Activated CD8-positive, alpha-beta memory T cell treated with anti-CD3 and anti-CD28 coated beads, Interleukin-2, amount 10 ng/mL, durations not matched to agents 7 days and 5 days (primary cell): ENCODE results near the gene PKP3. TPM values are rescaled to one million over a fixed set of nuclear protein-coding genes. Genes with fewer than 3 reads are reported as not detected.
"Not testable (repeated sequence)": the region's sequence is repeated elsewhere in the genome, so short reads cannot be mapped to it uniquely, and the experiment has no call there.

Source experiments
- ATAC-seq: fragments of 150-1000 bp; cut with Tn5 transposase; one replicate; pipeline ENCODE4 v1.10.0; 2021; ENCODE audit warnings: moderate library complexity
- CTCF ChIA-PET: fragments of 350-600 bp; sonication (Branson Sonifier 250); formaldehyde crosslinking; loops from one replicate; lab custom pipeline; 2021; ENCODE audit warnings: antibody characterized with exemption; lab: Charles Lee
- DNase-seq: peaks from one replicate; pipeline ENCODE4 v3.0.0-alpha.2; 2020
- H3K27ac Mint-ChIP-seq: one replicate; pipeline ENCODE4 v1.8.0; 2021; ENCODE audit warnings: mild to moderate bottlenecking, mixed read lengths
- H3K27me3 Mint-ChIP-seq: one replicate; pipeline ENCODE4 v1.8.0; 2021; ENCODE audit warnings: mixed read lengths
- H3K36me3 Mint-ChIP-seq: one replicate; pipeline ENCODE4 v1.8.0; 2021; ENCODE audit warnings: mild to moderate bottlenecking, mixed read lengths
- H3K4me1 Mint-ChIP-seq: one replicate; pipeline ENCODE4 v1.8.0; 2021; ENCODE audit warnings: mixed read lengths
- H3K4me3 Mint-ChIP-seq: one replicate; pipeline ENCODE4 v1.8.0; 2021; ENCODE audit warnings: mild to moderate bottlenecking, moderate library complexity, mixed read lengths
- H3K9me3 Mint-ChIP-seq: one replicate; pipeline ENCODE4 v1.8.0; 2022; ENCODE audit warnings: low read depth, mixed read lengths
- total RNA-seq, 2 experiments: library from RNA; stranded (reverse); gene quantifications; one replicate each; pipeline ENCODE4 v1.2.3, GENCODE V29; 2021

PKP3 gene
- total RNA-seq, 2 experiments from 2014 or later, result 0.09 to 0.18 TPM

- Mint-ChIP-seq H3K4me1 (no peaks in the 10 kb centered on the region), H3K36me3 (peaks cover 17% of the 10 kb centered on the region), H3K27ac (no peak overlapping the region), H3K4me3 (no peak overlapping the region), H3K27me3 (no peaks in the 10 kb centered on the region), H3K9me3 (no peaks in the 10 kb centered on the region)
- CTCF ChIA-PET, result no interaction called here
- no peak for DNase-seq
- no peak for ATAC-seq
These were observed 34.3 kb downstream of the PKP3 start for GRCh38 chr11:428295-428694.

DNA sequence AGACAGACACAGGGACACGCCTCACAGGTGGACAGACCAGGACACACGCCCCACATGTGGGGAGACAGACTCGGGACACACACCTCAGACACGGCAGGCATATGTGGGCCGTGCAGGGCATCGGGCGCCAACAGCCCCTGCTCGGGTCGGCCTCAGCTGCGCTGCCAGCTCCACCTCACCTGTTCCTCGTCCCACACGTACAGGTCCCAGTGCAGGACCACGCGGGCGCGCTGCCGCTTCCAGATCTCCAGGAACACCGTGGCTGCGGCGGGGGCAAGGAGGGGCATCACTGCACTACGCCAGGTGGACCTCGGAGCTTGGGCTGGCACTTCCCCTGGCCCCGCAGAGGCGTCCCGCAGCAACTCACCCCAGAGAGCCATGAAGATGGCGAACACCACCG is 35.4 kb downstream of the PKP3 start:
- DNase-seq, result no peak
- H3K4me1 Mint-ChIP-seq, result no peaks in the 10 kb centered on the region
- no peak for ATAC-seq
- H3K36me3 Mint-ChIP-seq, result peaks cover 15% of the 10 kb centered on the region
- CTCF ChIA-PET, result no interaction called here
- no peak overlapping the region for H3K27ac Mint-ChIP-seq
- no peaks in the 10 kb centered on the region for H3K9me3 Mint-ChIP-seq
- H3K27me3 Mint-ChIP-seq, result no peaks in the 10 kb centered on the region
- no peak overlapping the region for H3K4me3 Mint-ChIP-seq

- no peaks in the 10 kb centered on the region for H3K4me1 Mint-ChIP-seq
- CTCF ChIA-PET, result no interaction called here
- DNase-seq (no peak), ATAC-seq (no peak)
- H3K4me3 Mint-ChIP-seq, result no peak overlapping the region
- peaks cover 11% of the 10 kb centered on the region for H3K36me3 Mint-ChIP-seq
- no peak overlapping the region for H3K27ac Mint-ChIP-seq
- H3K27me3 Mint-ChIP-seq, result no peaks in the 10 kb centered on the region
- H3K9me3 Mint-ChIP-seq, result no peaks in the 10 kb centered on the region
These were observed 36.0 kb downstream of the PKP3 start for GRCh38 chr11:429931-430456.

GRCh38 chr11:431921-432320 is 37.9 kb downstream of the PKP3 start:
- CTCF ChIA-PET, result no interaction called here
- no peaks in the 10 kb centered on the region for H3K27me3 Mint-ChIP-seq
- H3K4me3 Mint-ChIP-seq, result no peak overlapping the region
- DNase-seq, result no peak
- peaks cover 7% of the 10 kb centered on the region for H3K36me3 Mint-ChIP-seq
- H3K9me3 Mint-ChIP-seq, result no peaks in the 10 kb centered on the region
- no peak overlapping the region for H3K27ac Mint-ChIP-seq
- peaks cover 3% of the 10 kb centered on the region for H3K4me1 Mint-ChIP-seq
- no peak for ATAC-seq

GRCh38 chr11:432501-433100 is 38.6 kb downstream of the PKP3 start:
- CTCF ChIA-PET, result no interaction called here
- no peak for ATAC-seq
- no peak for DNase-seq
- peaks cover 8% of the 10 kb centered on the region for H3K4me1 Mint-ChIP-seq
- no peaks in the 10 kb centered on the region for H3K27me3 Mint-ChIP-seq
- no peak overlapping the region for H3K27ac Mint-ChIP-seq
- peaks cover 7% of the 10 kb centered on the region for H3K36me3 Mint-ChIP-seq
- no peaks in the 10 kb centered on the region for H3K9me3 Mint-ChIP-seq
- no peak overlapping the region for H3K4me3 Mint-ChIP-seq

- Mint-ChIP-seq H3K9me3 (no peaks in the 10 kb centered on the region), H3K27me3 (no peaks in the 10 kb centered on the region), H3K27ac (no peak overlapping the region), H3K4me3 (no peak overlapping the region), H3K4me1 (peaks cover 14% of the 10 kb centered on the region), H3K36me3 (peaks cover 7% of the 10 kb centered on the region)
- CTCF ChIA-PET, result no interaction called here
- ATAC-seq (no peak), DNase-seq (no peak)
These were observed 39.1 kb downstream of the PKP3 start for GRCh38 chr11:433111-433510.

- Mint-ChIP-seq H3K4me3 (no peak overlapping the region), H3K4me1 (peaks cover 17% of the 10 kb centered on the region), H3K27me3 (no peaks in the 10 kb centered on the region), H3K9me3 (no peaks in the 10 kb centered on the region), H3K36me3 (peaks cover 6% of the 10 kb centered on the region), H3K27ac (no peak overlapping the region)
- no peak for DNase-seq
- CTCF ChIA-PET, result no interaction called here
- ATAC-seq, result no peak
These were observed 39.6 kb downstream of the PKP3 start for GRCh38 chr11:433641-434040.

DNA sequence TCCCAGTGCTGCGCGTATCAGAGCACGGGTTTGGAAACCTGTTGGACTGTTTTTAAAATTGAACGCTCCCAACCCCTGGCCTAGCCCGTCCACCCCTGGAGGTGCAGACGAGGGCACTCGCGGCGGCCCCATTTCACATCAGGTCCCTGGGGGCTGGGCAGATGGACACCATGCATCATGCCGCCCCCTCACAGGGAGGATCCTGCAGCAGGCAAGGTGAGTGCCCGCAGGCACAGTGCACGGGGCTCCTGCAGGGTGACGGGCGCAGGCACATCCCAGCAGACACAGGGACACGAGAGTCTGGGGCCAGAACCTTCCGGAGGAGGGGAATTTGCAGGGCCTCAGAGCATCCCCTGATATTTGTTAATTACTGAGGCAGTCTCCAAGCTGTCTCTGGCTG is 40.5 kb downstream of the PKP3 start:
- CTCF ChIA-PET, result no interaction called here
- H3K4me3 Mint-ChIP-seq, result no peak overlapping the region
- no peaks in the 10 kb centered on the region for H3K36me3 Mint-ChIP-seq
- H3K9me3 Mint-ChIP-seq, result no peaks in the 10 kb centered on the region
- DNase-seq (no peak), ATAC-seq (no peak)
- H3K27ac Mint-ChIP-seq, result no peak overlapping the region
- H3K27me3 Mint-ChIP-seq, result no peaks in the 10 kb centered on the region
- peaks cover 24% of the 10 kb centered on the region for H3K4me1 Mint-ChIP-seq

GRCh38 chr11:434999-435740 is 41.2 kb downstream of the PKP3 start:
- H3K27me3 Mint-ChIP-seq, ATAC-seq, DNase-seq, H3K4me3 Mint-ChIP-seq, H3K36me3 Mint-ChIP-seq, H3K9me3 Mint-ChIP-seq, CTCF ChIA-PET, H3K27ac Mint-ChIP-seq: not testable (repeated sequence)
- peaks cover 31% of the 10 kb centered on the region for H3K4me1 Mint-ChIP-seq

DNA sequence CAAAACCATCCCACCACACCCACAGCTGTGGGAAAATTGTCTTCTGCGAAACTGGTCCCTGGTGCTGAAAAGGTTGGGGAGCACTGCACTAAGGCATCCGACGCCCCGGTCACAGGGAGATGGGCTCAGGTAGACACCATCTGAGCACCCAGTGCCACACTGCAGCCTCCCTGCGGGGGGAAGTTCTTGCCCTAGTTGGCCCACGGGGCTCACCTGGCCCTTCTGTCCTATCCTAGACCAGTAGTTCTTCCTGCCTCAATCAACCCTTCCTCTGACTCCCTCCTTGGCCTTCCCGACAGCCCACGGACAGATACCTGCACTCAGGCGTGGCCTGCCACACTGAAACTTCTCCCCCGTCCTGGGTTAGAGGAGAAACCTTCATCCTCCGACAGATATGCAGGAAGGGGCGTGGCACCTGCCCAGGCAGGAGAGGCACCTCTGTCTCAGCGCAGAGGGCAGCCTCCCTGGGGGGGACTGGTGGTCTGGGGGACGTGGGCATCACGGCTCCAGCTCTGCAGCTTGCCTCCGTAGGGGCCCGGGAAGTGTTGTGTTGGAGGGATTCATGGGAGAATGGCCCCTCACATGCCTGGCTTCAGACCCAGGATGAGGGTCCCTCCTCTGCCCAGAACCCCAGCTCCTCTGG is 43.3 kb downstream of the PKP3 start:
- Mint-ChIP-seq H3K27ac (no peak overlapping the region), H3K36me3 (no peaks in the 10 kb centered on the region), H3K4me3 (no peak overlapping the region), H3K9me3 (no peaks in the 10 kb centered on the region), H3K4me1 (peaks cover 39% of the 10 kb centered on the region), H3K27me3 (no peaks in the 10 kb centered on the region)
- CTCF ChIA-PET, result interaction anchor here (1.1 kb wide), 1 partner anchor 11 kb away, joined by 4 read pairs; no protein-coding TSS in a partner anchor
- ATAC-seq (no peak), DNase-seq (no peak)

DNA sequence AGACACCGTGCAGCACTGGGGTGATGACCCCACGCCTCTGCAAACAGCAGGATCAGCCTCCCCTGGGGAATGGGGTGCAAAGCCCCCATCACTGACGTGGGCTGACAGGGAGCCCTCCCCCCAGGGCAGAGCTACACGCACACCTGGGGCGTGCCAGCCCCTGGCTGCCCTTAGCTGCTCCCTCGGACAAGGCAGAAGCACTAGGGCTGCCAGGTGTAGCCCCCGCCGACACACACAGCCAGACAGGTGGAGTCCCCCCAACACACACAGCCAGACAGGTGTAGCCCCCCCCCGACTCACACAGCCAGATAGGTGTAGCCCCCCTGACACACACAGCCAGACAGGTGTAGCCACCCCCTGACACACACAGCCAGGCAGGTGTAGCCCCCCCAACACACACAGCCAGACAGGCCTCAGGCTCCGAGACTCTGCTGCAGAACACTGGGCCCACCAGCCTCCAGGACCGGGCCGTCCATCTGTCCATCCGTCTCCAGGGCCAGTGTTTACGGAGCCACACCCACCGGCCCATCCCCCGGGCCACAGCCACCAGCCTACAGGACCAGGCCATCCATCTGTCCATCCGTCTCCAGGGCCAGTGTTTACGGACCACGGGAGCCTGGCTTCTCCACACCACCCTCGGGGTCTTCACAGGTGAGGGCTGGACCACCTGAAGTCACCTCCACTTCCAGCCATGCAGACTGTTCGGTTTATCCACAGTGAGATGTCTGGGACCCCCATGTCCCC is 44.3 kb downstream of the PKP3 start:
- no peaks in the 10 kb centered on the region for H3K9me3 Mint-ChIP-seq
- no peaks in the 10 kb centered on the region for H3K27me3 Mint-ChIP-seq
- CTCF ChIA-PET, result interaction anchor here (1.1 to 2.8 kb wide), 2 partner anchors 10 to 11 kb away, joined by 4 to 28 read pairs; partner anchors contain the start of gene PTDSS2
- no peak overlapping the region for H3K27ac Mint-ChIP-seq
- DNase-seq, result no peak
- peaks cover 39% of the 10 kb centered on the region for H3K4me1 Mint-ChIP-seq
- H3K36me3 Mint-ChIP-seq, result no peaks in the 10 kb centered on the region
- no peak overlapping the region for H3K4me3 Mint-ChIP-seq
- ATAC-seq, result no peak

DNA sequence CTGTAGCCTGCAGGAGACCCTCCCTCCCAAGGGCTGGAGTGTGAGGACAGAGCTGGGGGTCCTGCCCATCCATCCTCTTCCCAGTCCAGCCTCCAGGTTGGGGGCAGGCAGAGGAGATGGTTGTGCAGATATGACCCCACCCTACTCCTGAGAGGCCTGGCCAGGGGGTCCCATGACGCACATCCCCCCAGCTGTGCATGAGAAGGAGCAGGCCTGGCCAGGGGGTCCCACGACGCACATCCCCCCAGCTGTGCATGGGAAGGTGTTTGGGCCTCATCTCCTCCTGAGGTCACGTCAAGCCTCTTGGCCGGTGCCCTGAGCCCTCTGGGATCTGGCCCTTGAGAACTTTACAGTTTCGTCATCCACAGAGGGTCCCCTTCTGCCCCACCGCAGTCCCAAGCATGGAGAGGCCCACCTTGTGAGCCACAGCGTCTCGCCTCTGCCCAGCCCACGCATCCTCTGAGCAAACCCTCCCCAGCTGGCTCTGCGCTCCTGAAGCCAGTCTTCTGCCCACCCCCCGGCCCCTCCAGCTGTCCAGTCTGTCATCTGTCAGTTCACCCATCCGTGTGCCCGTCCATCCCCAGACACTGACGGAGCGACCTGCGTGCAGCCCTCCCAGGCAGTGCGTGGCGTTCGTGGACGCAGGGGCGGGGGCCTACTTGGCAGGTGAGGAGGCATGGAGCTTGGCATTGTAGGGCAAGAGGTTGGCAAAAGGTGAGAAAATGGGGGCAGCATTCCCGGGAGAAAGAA is 45.5 kb downstream of the PKP3 start:
- Mint-ChIP-seq H3K9me3 (no peaks in the 10 kb centered on the region), H3K27ac (no peak overlapping the region), H3K4me3 (no peak overlapping the region), H3K4me1 (peaks cover 39% of the 10 kb centered on the region), H3K36me3 (no peaks in the 10 kb centered on the region), H3K27me3 (peaks cover 4% of the 10 kb centered on the region)
- ATAC-seq (no peak), DNase-seq (no peak)
- CTCF ChIA-PET, result interaction anchor here (1.7 to 2.8 kb wide), 4 partner anchors 10 to 79 kb away, joined by 4 to 28 read pairs (median 10); partner anchors contain the start of genes PTDSS2 and SIGIRR
